ENCODE data around the gene GMDS. TPM values are rescaled to one million over a fixed set of nuclear protein-coding genes. Genes with fewer than 3 reads are reported as not detected.
"Not testable (repeated sequence)": the region's sequence is repeated elsewhere in the genome, so short reads cannot be mapped to it uniquely, and the experiment has no call there.

Gene GMDS
- total RNA-seq, 1 donor from 2014 or later: 27.0 TPM

DNA sequence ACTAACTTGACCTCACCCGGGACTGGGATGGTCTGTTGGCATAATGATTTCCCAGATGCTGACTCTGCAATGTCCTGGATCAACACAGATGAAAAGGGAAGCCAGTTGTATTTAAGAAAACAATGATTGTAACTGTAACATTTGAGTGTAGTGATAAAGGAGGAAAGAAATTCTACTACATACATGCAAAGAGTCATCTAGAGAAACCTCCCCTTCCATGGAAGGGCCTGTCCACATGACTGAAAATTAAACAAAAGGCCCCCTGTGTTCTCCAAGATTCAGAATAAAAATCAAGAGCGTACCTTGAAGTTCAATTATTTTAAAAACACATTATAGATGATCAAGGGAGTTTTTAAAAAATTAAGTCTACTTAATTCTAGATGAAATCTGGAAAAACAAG lies 484.5 kb downstream of the GMDS start:
- H3K36me3 ChIP-seq (ENCODE audit: control insufficient read depth, insufficient read depth, low read length): no peaks in the 10 kb centered on the region
- TF ChIP-seq, protein P1, sequence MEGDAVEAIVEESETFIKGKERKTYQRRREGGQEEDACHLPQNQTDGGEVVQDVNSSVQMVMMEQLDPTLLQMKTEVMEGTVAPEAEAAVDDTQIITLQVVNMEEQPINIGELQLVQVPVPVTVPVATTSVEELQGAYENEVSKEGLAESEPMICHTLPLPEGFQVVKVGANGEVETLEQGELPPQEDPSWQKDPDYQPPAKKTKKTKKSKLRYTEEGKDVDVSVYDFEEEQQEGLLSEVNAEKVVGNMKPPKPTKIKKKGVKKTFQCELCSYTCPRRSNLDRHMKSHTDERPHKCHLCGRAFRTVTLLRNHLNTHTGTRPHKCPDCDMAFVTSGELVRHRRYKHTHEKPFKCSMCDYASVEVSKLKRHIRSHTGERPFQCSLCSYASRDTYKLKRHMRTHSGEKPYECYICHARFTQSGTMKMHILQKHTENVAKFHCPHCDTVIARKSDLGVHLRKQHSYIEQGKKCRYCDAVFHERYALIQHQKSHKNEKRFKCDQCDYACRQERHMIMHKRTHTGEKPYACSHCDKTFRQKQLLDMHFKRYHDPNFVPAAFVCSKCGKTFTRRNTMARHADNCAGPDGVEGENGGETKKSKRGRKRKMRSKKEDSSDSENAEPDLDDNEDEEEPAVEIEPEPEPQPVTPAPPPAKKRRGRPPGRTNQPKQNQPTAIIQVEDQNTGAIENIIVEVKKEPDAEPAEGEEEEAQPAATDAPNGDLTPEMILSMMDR (IDR thresholded peaks at IDR 0.05; ENCODE audit: insufficient read depth, low read length, poor library complexity, severe bottlenecking): no peak
- no peaks in the 10 kb centered on the region for H3K27me3 ChIP-seq (ENCODE audit: control insufficient read depth, insufficient read depth, low read length)
- no peak for DNase-seq (ENCODE audit: low read depth)
- no peak overlapping the region for H3K4me3 ChIP-seq (ENCODE audit: low read depth, low read length)

DNA sequence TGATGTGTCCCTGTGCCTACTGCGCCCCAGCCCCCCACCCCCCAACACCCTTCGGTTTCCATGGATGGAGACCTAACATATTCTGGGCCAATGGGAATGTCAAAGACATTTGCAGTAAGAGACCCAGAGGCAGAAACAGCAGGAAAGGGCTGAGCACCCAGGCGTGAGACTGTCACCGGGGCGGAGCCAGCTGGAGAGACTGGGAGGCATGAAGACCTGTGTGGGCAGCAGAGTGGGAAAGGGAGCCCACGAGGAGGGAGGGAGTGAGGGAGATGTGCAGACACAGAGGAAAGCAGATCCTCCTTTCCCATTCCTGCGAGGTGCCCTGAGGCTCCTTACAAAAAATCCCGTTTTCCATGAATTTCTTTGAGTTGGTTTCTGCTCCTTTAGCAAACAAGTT lies 485.5 kb downstream of the GMDS start:
- Histone ChIP-seq H3K36me3 (ENCODE audit: control insufficient read depth, insufficient read depth, low read length) (no peaks in the 10 kb centered on the region), H3K4me3 (ENCODE audit: low read depth, low read length) (no peak overlapping the region), H3K27me3 (ENCODE audit: control insufficient read depth, insufficient read depth, low read length) (no peaks in the 10 kb centered on the region)
- TF ChIP-seq, protein P1 (IDR thresholded peaks at IDR 0.05; ENCODE audit: insufficient read depth, low read length, poor library complexity, severe bottlenecking): no peak
- DNase-seq (ENCODE audit: low read depth): no peak

DNA sequence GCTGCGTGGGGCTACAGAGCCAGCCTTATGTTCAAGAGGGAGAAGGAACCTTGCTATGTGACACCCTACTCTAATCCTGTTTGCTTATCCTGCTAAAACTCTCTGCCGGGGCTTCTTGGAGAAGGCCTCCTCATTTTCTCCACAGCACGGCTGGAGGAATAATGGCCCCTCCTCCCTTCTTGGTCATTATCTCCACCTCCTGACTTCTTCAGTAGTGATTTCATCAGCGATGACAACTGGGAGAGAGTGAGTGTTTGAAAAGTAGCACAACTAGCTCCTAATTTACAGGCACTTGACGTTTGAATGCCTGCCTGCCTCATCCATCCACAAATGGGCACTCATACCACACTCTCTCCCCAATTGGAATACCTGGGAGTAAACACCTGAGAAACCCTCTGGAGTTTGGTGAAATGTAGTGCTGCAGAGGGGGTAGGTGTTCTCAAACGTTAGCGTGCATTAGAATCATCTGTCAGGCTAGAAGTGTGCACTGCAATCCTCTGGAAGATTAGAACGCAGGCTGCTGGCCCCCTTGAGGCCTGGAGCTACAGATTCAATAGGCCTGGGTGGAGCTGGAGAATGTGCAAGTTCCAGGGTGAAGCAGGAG lies 487.2 kb downstream of the GMDS start:
- H3K27me3 ChIP-seq (ENCODE audit: control insufficient read depth, insufficient read depth, low read length): no peaks in the 10 kb centered on the region
- no peaks in the 10 kb centered on the region for H3K36me3 ChIP-seq (ENCODE audit: control insufficient read depth, insufficient read depth, low read length)
- H3K4me3 ChIP-seq (ENCODE audit: low read depth, low read length): no peak overlapping the region
- no peak for DNase-seq (ENCODE audit: low read depth)
- TF ChIP-seq, protein P1 (IDR thresholded peaks at IDR 0.05; ENCODE audit: insufficient read depth, low read length, poor library complexity, severe bottlenecking): no peak

DNA sequence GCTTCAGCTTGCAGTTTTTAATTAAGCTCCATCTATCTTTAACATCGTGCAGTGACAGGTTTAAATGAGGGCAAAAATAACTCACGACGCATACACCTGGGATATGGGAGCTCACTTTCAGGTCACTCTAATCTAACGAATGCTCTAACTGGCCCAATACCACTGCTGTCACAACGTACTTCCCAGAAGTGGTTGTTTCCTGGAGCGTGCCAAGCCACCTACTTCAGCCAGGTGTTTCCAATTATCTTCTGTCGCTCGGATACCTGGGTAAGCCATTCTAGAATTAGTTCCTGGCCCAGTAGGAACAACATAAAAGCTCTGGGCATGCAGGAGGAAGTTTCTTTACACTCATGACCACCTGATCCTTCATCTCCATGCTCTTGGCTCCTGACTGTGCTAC lies 488.3 kb downstream of the GMDS start:
- TF ChIP-seq, protein P1 (IDR thresholded peaks at IDR 0.05; ENCODE audit: insufficient read depth, low read length, poor library complexity, severe bottlenecking): no peak
- no peaks in the 10 kb centered on the region for H3K27me3 ChIP-seq (ENCODE audit: control insufficient read depth, insufficient read depth, low read length)
- DNase-seq (ENCODE audit: low read depth): no peak
- H3K36me3 ChIP-seq (ENCODE audit: control insufficient read depth, insufficient read depth, low read length): no peaks in the 10 kb centered on the region
- H3K4me3 ChIP-seq (ENCODE audit: low read depth, low read length): no peak overlapping the region

DNA sequence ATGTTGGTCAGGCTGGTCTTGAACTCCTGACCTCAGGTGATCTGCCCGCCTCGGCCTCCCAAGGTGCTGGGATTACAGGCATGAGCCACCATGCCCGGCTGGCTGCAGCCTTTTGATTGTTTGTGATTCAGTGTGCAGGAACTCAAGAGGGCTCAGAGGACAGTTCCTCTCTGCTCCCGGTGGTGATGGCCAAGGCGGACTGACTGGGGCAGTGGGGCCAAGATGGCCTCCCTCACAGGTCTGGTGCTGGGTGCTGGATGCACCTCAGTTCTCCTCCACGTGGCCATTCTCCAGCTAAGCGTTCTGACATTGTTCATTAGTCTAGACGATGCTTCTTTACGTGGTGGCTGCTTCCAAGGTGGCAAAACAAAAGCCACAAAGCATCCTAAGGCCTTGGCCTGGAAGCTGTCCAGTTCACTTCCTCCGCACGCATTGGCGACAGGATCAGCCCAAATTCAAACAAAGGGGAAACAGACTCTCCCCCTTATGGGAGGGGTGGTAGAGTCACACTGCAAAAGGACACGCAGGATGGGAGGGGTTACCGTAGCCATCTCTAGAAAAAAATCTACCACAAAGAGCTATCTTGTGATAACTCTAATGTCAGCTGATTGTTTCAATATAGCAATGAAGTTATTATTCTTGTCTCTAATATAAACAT lies 488.8 kb downstream of the GMDS start:
- H3K36me3 ChIP-seq (ENCODE audit: control insufficient read depth, insufficient read depth, low read length): no peaks in the 10 kb centered on the region
- DNase-seq (ENCODE audit: low read depth): no peak
- no peak overlapping the region for H3K4me3 ChIP-seq (ENCODE audit: low read depth, low read length)

DNA sequence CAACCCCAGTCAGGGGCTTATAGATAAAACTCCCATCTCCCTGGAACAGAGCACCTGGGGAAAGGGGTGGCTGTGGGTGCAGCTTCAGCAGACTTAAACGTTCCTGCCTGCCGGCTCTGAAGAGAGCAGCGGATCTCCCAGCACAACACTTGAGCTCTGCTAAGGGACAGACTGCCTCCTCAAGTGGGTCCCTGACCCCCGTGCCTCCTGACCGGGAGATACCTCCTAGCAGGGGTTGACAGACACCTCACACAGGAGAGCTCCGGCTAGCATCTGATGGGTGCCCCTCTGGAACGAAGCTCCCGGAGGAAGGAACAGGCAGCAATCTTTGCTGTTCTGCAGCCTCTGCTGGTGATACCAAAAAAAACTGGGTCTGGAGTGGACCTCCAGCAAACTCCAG lies 494.3 kb downstream of the GMDS start:
- not testable (repeated sequence) for H3K27me3 ChIP-seq (ENCODE audit: control insufficient read depth, insufficient read depth, low read length); DNase-seq (ENCODE audit: low read depth); H3K36me3 ChIP-seq (ENCODE audit: control insufficient read depth, insufficient read depth, low read length); H3K4me3 ChIP-seq (ENCODE audit: low read depth, low read length)

More for the DNA sequence above, 488.8 kb downstream of the GMDS start:
- no peaks in the 10 kb centered on the region for H3K27me3 ChIP-seq (ENCODE audit: control insufficient read depth, insufficient read depth, low read length)
- TF ChIP-seq, protein P1 (IDR thresholded peaks at IDR 0.05; ENCODE audit: insufficient read depth, low read length, poor library complexity, severe bottlenecking): no peak

Data from kidney epithelial cell (primary cell).